Caco-2 (cell line): ENCODE measurements around the gene FNBP1. TPM values are rescaled to one million over a fixed set of nuclear protein-coding genes. Genes with fewer than 3 reads are reported as not detected.

Source experiments
- BruUV-seq: library from RNA; stranded (reverse); fragments of 400-500 nt; replicated peaks from 2 replicates; lab custom pipeline; 2021; lab: Mats Ljungman, UMichigan
- CTCF ChIA-PET: fragments of 300-600 bp; sonication (Branson Sonifier 250); formaldehyde crosslinking; loops from one replicate; lab custom pipeline; 2022; ENCODE audit warnings: antibody characterized with exemption; lab: Charles Lee
- POLR2A ChIA-PET: fragments of 300-600 bp; sonication (Branson Sonifier 250); formaldehyde crosslinking; loops from one replicate; lab custom pipeline; 2022; ENCODE audit warnings: antibody characterized with exemption; lab: Charles Lee
- DNase-seq, 2 experiments: peaks; one replicate each; pipeline versions ENCODE4 v3.0.0 to v3.0.0-alpha.2; 2020 to 2022
- H3K27me3 ChIP-seq: replicated peaks from 2 replicates; pipeline ENCODE4 v1.6.0; 2011; ENCODE audit warnings: low read length; ENCODE audit not compliant: control insufficient read depth, insufficient read depth
- H3K36me3 ChIP-seq: 2 replicates; pipeline ENCODE4 v1.5.1; 2011; ENCODE audit warnings: low read length; ENCODE audit not compliant: control insufficient read depth, insufficient read depth
- H3K4me1 ChIP-seq: fragments of 250-450 bp; sonication (Bioruptor Pico); 2 replicates; pipeline ENCODE4 v1.5.1; 2020; ENCODE audit warnings: mild to moderate bottlenecking
- H3K4me3 ChIP-seq: 2 replicates; pipeline ENCODE4 v1.5.1; 2011; ENCODE audit warnings: low read depth, mild to moderate bottlenecking, control low read depth, low read length
- H3K9me3 ChIP-seq: fragments of 250-450 bp; sonication (Bioruptor Pico); 2 replicates; pipeline ENCODE4 v1.5.1; 2020; ENCODE audit warnings: mild to moderate bottlenecking, moderate library complexity
- H3K27ac Mint-ChIP-seq: one replicate; pipeline ENCODE4 v1.8.0; 2022; ENCODE audit warnings: mixed read lengths; ENCODE audit not compliant: unreplicated experiment
- H3K27me3 Mint-ChIP-seq: one replicate; pipeline ENCODE4 v1.8.0; 2022; ENCODE audit warnings: mixed read lengths; ENCODE audit not compliant: insufficient read depth, unreplicated experiment
- H3K36me3 Mint-ChIP-seq: one replicate; pipeline ENCODE4 v1.8.0; 2022; ENCODE audit warnings: mild to moderate bottlenecking, mixed read lengths; ENCODE audit not compliant: insufficient read depth, unreplicated experiment
- H3K4me1 Mint-ChIP-seq: one replicate; pipeline ENCODE4 v1.8.0; 2022; ENCODE audit warnings: low read depth, mixed read lengths; ENCODE audit not compliant: unreplicated experiment
- H3K4me3 Mint-ChIP-seq: one replicate; pipeline ENCODE4 v1.8.0; 2022; ENCODE audit warnings: mild to moderate bottlenecking, moderate library complexity, mixed read lengths; ENCODE audit not compliant: unreplicated experiment
- H3K9me3 Mint-ChIP-seq: one replicate; pipeline ENCODE4 v1.8.0; 2022; ENCODE audit warnings: mixed read lengths; ENCODE audit not compliant: unreplicated experiment
- intact Hi-C: fragments of 100-400 bp; cut with micrococcal nuclease; formaldehyde crosslinking; loops from one replicate; pipeline ENCODE4 v1.10.0; 2022; ENCODE audit not compliant: unreplicated experiment
- total RNA-seq: library from RNA; stranded (reverse); gene quantifications from 2 replicates; pipeline ENCODE4 v1.2.3, GENCODE V29; 2022
- TF ChIP-seq, protein P1 (sequence below), 2 experiments: fragments of 200-600 bp in 1 of 2; IDR thresholded peaks; 1 replicate in 1 of 2; 2 replicates in 1 of 2; pipeline versions ENCODE4 v1.5.1 to v1.8.0; 2011 to 2022; ENCODE audit warnings: antibody characterized with exemption in 1 of 2, control low read depth in 1 of 2, inconsistent platforms in 1 of 2, low read depth in 1 of 2, low read length in 1 of 2, mild to moderate bottlenecking in 1 of 2, moderate library complexity in 1 of 2; ENCODE audit not compliant: insufficient read depth in 1 of 2, severe bottlenecking in 1 of 2, unreplicated experiment in 1 of 2

FNBP1 gene
- total RNA-seq, 1 experiment from 2014 or later = 33.2 TPM

DNA sequence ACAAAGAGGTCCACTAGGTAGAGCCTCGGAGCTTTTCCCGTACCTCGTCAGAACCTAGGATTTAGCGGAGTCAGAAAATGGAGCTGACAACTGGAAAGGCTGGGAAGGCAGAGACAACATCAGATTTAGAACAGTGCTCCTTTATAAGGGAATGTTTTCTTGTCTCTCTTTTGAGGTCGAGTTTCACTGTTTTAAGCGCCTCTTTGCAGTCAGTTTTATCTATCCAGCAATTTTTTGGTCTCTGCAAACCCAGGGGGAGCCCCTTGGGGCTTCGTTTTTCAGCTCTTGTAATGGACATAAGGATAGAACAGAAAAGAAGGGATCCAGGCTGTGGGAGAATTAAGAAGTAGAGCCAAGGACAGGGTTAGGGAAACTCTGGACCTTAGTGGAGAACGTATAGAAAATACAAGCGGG, 80.5 kb downstream of the FNBP1 start:
- ChIA-PET POLR2A (no interaction called here), CTCF (no interaction called here)
- Histone ChIP-seq H3K27me3 (no peaks in the 10 kb centered on the region), H3K4me3 (no peak overlapping the region), H3K4me1 (0 out of 2 replicates have a peak, but pooled peaks cover 9% of the 10 kb centered on the region), H3K9me3 (no peaks in the 10 kb centered on the region), H3K36me3 (no peaks in the 10 kb centered on the region)
- DNase-seq = no peak
- no TSS peak for BruUV-seq
- peaks cover 11% of the 10 kb centered on the region for H3K4me1 Mint-ChIP-seq
- TF ChIP-seq, protein P1, sequence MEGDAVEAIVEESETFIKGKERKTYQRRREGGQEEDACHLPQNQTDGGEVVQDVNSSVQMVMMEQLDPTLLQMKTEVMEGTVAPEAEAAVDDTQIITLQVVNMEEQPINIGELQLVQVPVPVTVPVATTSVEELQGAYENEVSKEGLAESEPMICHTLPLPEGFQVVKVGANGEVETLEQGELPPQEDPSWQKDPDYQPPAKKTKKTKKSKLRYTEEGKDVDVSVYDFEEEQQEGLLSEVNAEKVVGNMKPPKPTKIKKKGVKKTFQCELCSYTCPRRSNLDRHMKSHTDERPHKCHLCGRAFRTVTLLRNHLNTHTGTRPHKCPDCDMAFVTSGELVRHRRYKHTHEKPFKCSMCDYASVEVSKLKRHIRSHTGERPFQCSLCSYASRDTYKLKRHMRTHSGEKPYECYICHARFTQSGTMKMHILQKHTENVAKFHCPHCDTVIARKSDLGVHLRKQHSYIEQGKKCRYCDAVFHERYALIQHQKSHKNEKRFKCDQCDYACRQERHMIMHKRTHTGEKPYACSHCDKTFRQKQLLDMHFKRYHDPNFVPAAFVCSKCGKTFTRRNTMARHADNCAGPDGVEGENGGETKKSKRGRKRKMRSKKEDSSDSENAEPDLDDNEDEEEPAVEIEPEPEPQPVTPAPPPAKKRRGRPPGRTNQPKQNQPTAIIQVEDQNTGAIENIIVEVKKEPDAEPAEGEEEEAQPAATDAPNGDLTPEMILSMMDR (IDR thresholded peaks at IDR 0.05; ENCODE audit: insufficient read depth in 1 of 2, low read depth in 1 of 2, low read length in 1 of 2, severe bottlenecking in 1 of 2, unreplicated experiment in 1 of 2) = no peak
- no peaks in the 10 kb centered on the region for H3K9me3 Mint-ChIP-seq
- intact Hi-C loops = no loop called here
- H3K4me3 Mint-ChIP-seq = no peak overlapping the region
- H3K27me3 Mint-ChIP-seq = no peaks in the 10 kb centered on the region
- peaks cover 12% of the 10 kb centered on the region for H3K36me3 Mint-ChIP-seq
- no peak overlapping the region for H3K27ac Mint-ChIP-seq

DNA sequence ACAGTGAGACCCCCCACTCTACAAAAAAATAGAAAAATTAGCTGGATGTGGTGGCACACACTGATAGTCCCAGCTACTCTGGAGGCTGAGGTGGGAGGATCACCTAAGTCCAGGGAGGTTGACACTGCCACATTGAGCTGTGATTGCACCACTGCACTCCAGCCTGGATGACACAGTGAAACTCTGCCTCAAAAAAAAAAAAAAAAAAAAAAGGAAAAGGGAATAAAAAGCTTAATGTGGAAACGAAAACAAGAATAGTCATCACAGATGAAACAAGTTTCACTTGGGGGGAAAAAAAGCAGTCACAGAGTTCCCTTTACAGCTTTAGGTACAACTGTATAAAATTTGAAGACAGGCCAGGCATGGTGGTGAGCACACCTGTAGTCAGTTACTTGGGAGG, 84.2 kb downstream of the FNBP1 start:
- Mint-ChIP-seq H3K27ac (no peak overlapping the region), H3K36me3 (peaks cover 18% of the 10 kb centered on the region), H3K27me3 (no peaks in the 10 kb centered on the region), H3K4me3 (no peak overlapping the region), H3K9me3 (no peaks in the 10 kb centered on the region), H3K4me1 (no peaks in the 10 kb centered on the region)
- no peak for DNase-seq
- POLR2A ChIA-PET = no interaction called here
- no peaks in the 10 kb centered on the region for H3K4me1 ChIP-seq
- H3K27me3 ChIP-seq = no peaks in the 10 kb centered on the region
- no peak overlapping the region for H3K4me3 ChIP-seq
- no peaks in the 10 kb centered on the region for H3K9me3 ChIP-seq
- BruUV-seq = no TSS peak
- no peaks in the 10 kb centered on the region; the same call in 1 of the 2 replicates for H3K36me3 ChIP-seq
- CTCF ChIA-PET = no interaction called here
- intact Hi-C loops = no loop called here
- TF ChIP-seq, protein P1 (IDR thresholded peaks at IDR 0.05; ENCODE audit: insufficient read depth in 1 of 2, low read depth in 1 of 2, low read length in 1 of 2, severe bottlenecking in 1 of 2, unreplicated experiment in 1 of 2) = no peak

DNA sequence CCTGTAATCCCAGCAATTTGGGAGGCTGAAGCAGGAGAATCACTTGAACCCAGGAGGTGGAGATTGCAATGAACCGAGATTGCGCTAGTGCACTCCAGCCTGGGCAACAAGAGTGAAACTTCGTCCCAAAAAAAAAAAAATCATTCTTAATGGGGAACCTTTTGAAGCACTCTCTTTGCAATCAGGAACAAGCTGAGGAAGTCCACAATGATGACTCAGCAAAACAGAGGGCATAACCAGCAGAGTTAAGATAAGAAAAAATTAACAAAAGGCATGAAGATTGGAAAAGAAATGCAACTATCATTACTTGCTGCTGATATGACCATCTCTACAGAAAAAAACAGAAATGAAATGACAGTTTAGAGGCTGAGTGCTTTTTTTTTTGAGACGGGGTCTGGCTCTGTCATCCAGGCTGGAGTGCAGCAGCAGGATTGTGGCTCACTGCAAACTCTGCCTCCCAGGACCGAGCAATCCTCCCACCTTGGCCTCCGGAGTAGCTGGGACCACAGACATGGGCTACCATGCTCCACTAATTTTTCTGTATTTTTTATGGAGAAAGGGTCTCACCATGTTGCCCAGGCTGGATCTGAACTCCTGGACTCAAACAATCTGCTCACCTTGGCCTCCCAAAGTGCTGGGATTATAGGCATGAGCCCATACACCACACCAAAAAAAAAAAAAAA, 88.0 kb downstream of the FNBP1 start:
- Histone ChIP-seq H3K36me3 (no peaks in the 10 kb centered on the region; the same call in 1 of the 2 replicates), H3K4me1 (no peaks in the 10 kb centered on the region), H3K27me3 (no peaks in the 10 kb centered on the region), H3K9me3 (no peaks in the 10 kb centered on the region), H3K4me3 (no peak overlapping the region)
- Mint-ChIP-seq H3K27ac (peak overlapping the region; percentile 51), H3K9me3 (no peaks in the 10 kb centered on the region), H3K27me3 (no peaks in the 10 kb centered on the region), H3K4me1 (no peaks in the 10 kb centered on the region), H3K36me3 (peaks cover 12% of the 10 kb centered on the region), H3K4me3 (no peak overlapping the region)
- CTCF ChIA-PET = no interaction called here
- POLR2A ChIA-PET = interaction anchor here (0.6 kb wide), 1 partner anchor 368 kb away, joined by 3 read pairs; no protein-coding TSS in a partner anchor
- DNase-seq = no peak
- BruUV-seq = no TSS peak
- TF ChIP-seq, protein P1 (IDR thresholded peaks at IDR 0.05; ENCODE audit: insufficient read depth in 1 of 2, low read depth in 1 of 2, low read length in 1 of 2, severe bottlenecking in 1 of 2, unreplicated experiment in 1 of 2) = no peak
- intact Hi-C loops = no loop called here
